GM13977 (cell line): ENCODE measurements around the gene G6PC1.
"Not testable (repeated sequence)": the region's sequence is repeated elsewhere in the genome, so short reads cannot be mapped to it uniquely, and the experiment has no call there.

ENCODE experiments used
- DNase-seq: peaks from one replicate; pipeline ENCODE4 v3.0.0; 2012; ENCODE audit warnings: low spot score
- CTCF ChIP-seq: IDR thresholded peaks from 2 replicates; pipeline ENCODE4 v1.5.1; 2012; ENCODE audit warnings: mild to moderate bottlenecking, control low read depth; ENCODE audit not compliant: insufficient read depth; ENCODE audit errors: extremely low read depth, missing control alignments
- in situ Hi-C: fragments of 300-500 bp; cut with MboI; formaldehyde crosslinking; loops from one replicate; pipeline ENCODE4 v1.12.0; 2022; ENCODE audit warnings: low sequenced_read_pairs, low pct_unique_long_range_greater_than_20kb, mixed read lengths, inconsistent platforms; ENCODE audit not compliant: unreplicated experiment

Gene G6PC1

DNA sequence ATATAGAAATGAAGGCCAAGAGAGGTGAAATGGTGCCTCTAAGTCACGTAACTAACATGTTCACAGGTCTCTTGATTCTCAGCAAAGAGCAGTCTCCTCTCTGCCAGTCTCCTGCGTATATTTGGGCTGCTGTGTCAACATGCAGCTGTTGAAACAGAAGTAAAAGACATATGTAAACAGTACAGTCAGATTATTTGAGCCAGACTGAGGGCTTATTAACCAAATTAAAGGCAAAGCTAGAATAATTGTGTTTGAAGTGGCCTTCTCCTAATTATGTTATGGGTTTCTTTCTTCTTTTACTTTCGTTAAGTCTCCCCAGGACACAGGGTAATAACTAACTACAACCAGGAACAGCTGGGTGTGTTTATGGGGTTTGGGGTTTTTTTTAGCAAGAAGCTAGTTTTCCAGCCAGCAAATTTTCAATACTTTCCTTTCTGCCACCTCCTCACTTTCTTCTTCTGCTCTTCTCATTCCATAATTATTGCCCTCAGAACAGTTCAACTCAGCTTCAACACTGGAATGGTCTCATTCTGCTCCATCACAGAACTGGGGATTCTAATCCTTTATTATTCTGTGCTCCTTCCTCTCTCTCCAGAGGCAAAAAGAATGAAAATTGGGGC is 18.4 kb downstream of the G6PC1 start:
- no peak for DNase-seq

GRCh38 chr17:42919522-42920077 is 19.0 kb downstream of the G6PC1 start:
- in situ Hi-C loops, DNase-seq: not testable (repeated sequence)

More for the DNA sequence above, 18.4 kb downstream of the G6PC1 start:
- no peak for TF ChIP-seq CTCF
- in situ Hi-C loops, result no loop called here

- in situ Hi-C loops, result no loop called here
- no peak for TF ChIP-seq CTCF
- no peak for DNase-seq
Observed at GRCh38 chr17:42920106-42920900, 19.7 kb downstream of the G6PC1 start.

GRCh38 chr17:42920922-42921321 is 20.3 kb downstream of the G6PC1 start:
- in situ Hi-C loops, result no loop called here
- DNase-seq, result no peak

DNA sequence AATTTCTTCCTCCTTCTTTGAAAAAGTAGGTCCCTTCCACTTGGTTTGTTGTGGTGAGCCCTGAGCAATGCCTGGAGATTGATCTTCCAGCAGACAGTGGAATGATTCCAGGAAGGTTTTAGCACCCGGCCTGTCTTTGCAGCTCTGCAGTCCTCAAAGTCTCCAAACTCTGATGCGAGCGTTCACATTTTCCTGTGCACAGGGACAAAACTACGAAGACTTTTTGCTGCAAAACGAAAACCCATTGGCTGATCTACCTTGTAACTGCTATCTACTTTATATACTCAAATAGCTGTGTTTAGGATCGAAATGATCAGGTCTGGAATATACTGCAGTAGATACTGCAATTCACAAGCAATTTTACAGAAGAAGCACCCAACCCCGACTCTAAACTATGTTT is 21.7 kb downstream of the G6PC1 start:
- in situ Hi-C loops, result no loop called here
- DNase-seq, result no peak
- no peak for TF ChIP-seq CTCF

More at GRCh38 chr17:42920922-42921321, 20.3 kb downstream of the G6PC1 start:
- TF ChIP-seq CTCF, result no peak

DNA sequence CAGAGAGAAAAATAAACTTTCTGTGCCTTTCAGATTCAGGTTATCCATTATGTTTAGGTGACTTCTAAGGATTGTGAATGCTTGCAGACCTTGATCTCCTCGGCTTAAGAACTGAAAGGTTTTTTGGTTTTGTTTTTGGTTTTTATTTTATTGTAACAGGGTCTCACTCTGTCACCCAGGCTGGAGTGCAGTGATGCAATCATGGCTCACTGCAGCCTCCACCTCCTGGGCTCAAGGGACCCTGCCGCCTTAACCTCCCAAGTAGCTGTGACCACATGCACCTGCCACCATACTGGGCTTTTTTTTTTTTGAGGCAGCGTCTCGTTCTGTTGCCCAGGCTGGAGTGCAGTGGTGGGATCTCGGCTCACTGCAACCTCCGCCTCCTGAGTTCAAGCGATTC is 22.9 kb downstream of the G6PC1 start:
- DNase-seq, in situ Hi-C loops: not testable (repeated sequence)

GRCh38 chr17:42924891-42925290 is 24.3 kb downstream of the G6PC1 start:
- in situ Hi-C loops, result loop anchor here (25.0 kb wide), 1 partner anchor 363 kb away; the partner anchor contains the start of genes COASY, HSD17B1 and MLX
- TF ChIP-seq CTCF, result no peak
- no peak for DNase-seq
